KOPT-K1 (cell line): ENCODE results near the gene CREG2.
A peak's percentile ranks its signal among the peaks of the same experiment; 100 is the strongest.
"Not testable (repeated sequence)": the region's sequence is repeated elsewhere in the genome, so short reads cannot be mapped to it uniquely, and the experiment has no call there.

Source experiments
- H3K27ac ChIP-seq: fragments of 200-600 bp; sonication (generic); 2 replicates; pipeline ENCODE4 v1.5.1; 2016; ENCODE audit warnings: antibody characterized with exemption, mild to moderate bottlenecking, low read depth, low read length; ENCODE audit not compliant: poor library complexity, severe bottlenecking
- H3K36me3 ChIP-seq: fragments of 200-600 bp; sonication (generic); 2 replicates; pipeline ENCODE4 v1.5.1; 2017; ENCODE audit warnings: antibody characterized with exemption, mild to moderate bottlenecking, low read length, moderate library complexity; ENCODE audit not compliant: insufficient read depth
- H3K9me3 ChIP-seq: fragments of 200-600 bp; sonication (generic); 2 replicates; pipeline ENCODE4 v1.5.1; 2017; ENCODE audit warnings: antibody characterized with exemption, low read length, mild to moderate bottlenecking; ENCODE audit not compliant: insufficient read depth, poor library complexity, severe bottlenecking

The CREG2 gene

GRCh38 chr2:101331202-101331601 is 56.1 kb downstream of the CREG2 start:
- no peaks in the 10 kb centered on the region for H3K36me3 ChIP-seq
- H3K27ac ChIP-seq = peak overlapping the region; percentile 80
- no peaks in the 10 kb centered on the region for H3K9me3 ChIP-seq

- Histone ChIP-seq H3K36me3 (no peaks in the 10 kb centered on the region), H3K9me3 (peaks cover 7% of the 10 kb centered on the region), H3K27ac (peak overlapping the region; percentile 80)
Measured at GRCh38 chr2:101330253-101330933, 56.9 kb downstream of the CREG2 start.

GRCh38 chr2:101329026-101329425 is 58.3 kb downstream of the CREG2 start:
- Histone ChIP-seq H3K9me3 (peaks cover 10% of the 10 kb centered on the region), H3K27ac (peak overlapping the region; percentile 80), H3K36me3 (no peaks in the 10 kb centered on the region)

GRCh38 chr2:101328474-101329007 is 58.8 kb downstream of the CREG2 start:
- H3K36me3 ChIP-seq = no peaks in the 10 kb centered on the region
- H3K27ac ChIP-seq = peak overlapping the region; percentile 80
- H3K9me3 ChIP-seq = peaks cover 10% of the 10 kb centered on the region

- H3K36me3 ChIP-seq = no peaks in the 10 kb centered on the region
- peaks cover 10% of the 10 kb centered on the region for H3K9me3 ChIP-seq
- peak overlapping the region; percentile 80 for H3K27ac ChIP-seq
Measured at GRCh38 chr2:101327863-101328394, 59.4 kb downstream of the CREG2 start.

- Histone ChIP-seq H3K9me3 (peaks cover 10% of the 10 kb centered on the region), H3K27ac (no peak overlapping the region), H3K36me3 (no peaks in the 10 kb centered on the region)
Measured at GRCh38 chr2:101325425-101325824, 61.9 kb downstream of the CREG2 start.

- H3K9me3 ChIP-seq, H3K27ac ChIP-seq, H3K36me3 ChIP-seq: not testable (repeated sequence)
Measured at GRCh38 chr2:101316568-101316967, 70.7 kb downstream of the CREG2 start.

- peak overlapping the region; percentile 74 for H3K27ac ChIP-seq
- H3K36me3 ChIP-seq = 0 out of 2 replicates have a peak, but pooled peaks cover under 1% of the 10 kb centered on the region
- H3K9me3 ChIP-seq = no peaks in the 10 kb centered on the region
Measured at GRCh38 chr2:101311696-101312017, 75.6 kb downstream of the CREG2 start.

GRCh38 chr2:101310834-101311695 is 76.2 kb downstream of the CREG2 start:
- peaks cover 6% of the 10 kb centered on the region; the same call in 1 of the 2 replicates for H3K36me3 ChIP-seq
- H3K27ac ChIP-seq = peak overlapping the region; percentile 74
- H3K9me3 ChIP-seq = no peaks in the 10 kb centered on the region

GRCh38 chr2:101310090-101310833 is 77.0 kb downstream of the CREG2 start:
- peak overlapping the region; percentile 74 for H3K27ac ChIP-seq
- peaks cover 14% of the 10 kb centered on the region; the same call in 1 of the 2 replicates for H3K36me3 ChIP-seq
- no peaks in the 10 kb centered on the region for H3K9me3 ChIP-seq

- H3K27ac ChIP-seq = peak within 1 kb of the TSS; percentile 93
- H3K36me3 ChIP-seq = peaks cover 29% of the 10 kb centered on the region
- no peaks in the 10 kb centered on the region for H3K9me3 ChIP-seq
Measured at GRCh38 chr2:101308432-101309210, 78.7 kb downstream of the CREG2 start, which contains the start of gene RNF149. Gene RNF149 (minus strand): TSS chr2:101308701. CDS start chr2:101308588, 113 bp downstream.

GRCh38 chr2:101307950-101308431 is 79.3 kb downstream of the CREG2 start:
- H3K27ac ChIP-seq = peak overlapping the region; percentile 93
- peaks cover 30% of the 10 kb centered on the region for H3K36me3 ChIP-seq
- H3K9me3 ChIP-seq = no peaks in the 10 kb centered on the region

GRCh38 chr2:101307503-101307902 is 79.8 kb downstream of the CREG2 start:
- H3K9me3 ChIP-seq = no peaks in the 10 kb centered on the region
- H3K27ac ChIP-seq = peak overlapping the region; percentile 93

GRCh38 chr2:101306410-101306809 is 80.9 kb downstream of the CREG2 start:
- Histone ChIP-seq H3K9me3 (no peaks in the 10 kb centered on the region), H3K27ac (peak overlapping the region; percentile 93), H3K36me3 (peaks cover 44% of the 10 kb centered on the region)

More at GRCh38 chr2:101307503-101307902, 79.8 kb downstream of the CREG2 start:
- H3K36me3 ChIP-seq = peaks cover 34% of the 10 kb centered on the region
